ENCODE measurements around the gene MYO5C.
"Not testable (repeated sequence)": the region's sequence is repeated elsewhere in the genome, so short reads cannot be mapped to it uniquely, and the experiment has no call there.

Gene MYO5C

GRCh38 chr15:52179278-52180195, 116.1 kb downstream of the MYO5C start:
- peak; percentile 77 to 82 (median 80) for DNase-seq (ENCODE audit: low read depth in 3 of 3)

GRCh38 chr15:52178765-52179164, 116.8 kb downstream of the MYO5C start:
- no peak for DNase-seq (ENCODE audit: low read depth in 3 of 3)

DNA sequence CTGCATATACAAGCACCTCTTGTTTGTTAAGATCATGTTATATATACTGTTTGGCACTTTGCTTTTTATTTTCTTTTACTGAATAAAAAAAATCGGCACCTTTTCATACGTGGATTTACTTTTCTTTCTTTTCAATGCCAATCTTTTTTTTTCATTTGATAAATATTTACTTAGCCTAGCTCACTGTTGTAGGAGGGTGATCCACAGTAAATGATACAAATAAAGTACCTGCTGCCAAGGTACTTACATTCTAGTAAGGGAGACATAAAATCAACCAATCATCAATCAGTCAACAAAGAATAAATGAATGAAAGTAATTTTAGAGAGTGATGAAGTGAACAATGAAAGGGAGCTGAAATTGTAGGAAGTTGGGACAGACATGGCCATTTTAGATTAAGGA, 122.7 kb downstream of the MYO5C start:
- no peak for DNase-seq (ENCODE audit: low read depth in 3 of 3)

- no peak for DNase-seq (ENCODE audit: low read depth in 3 of 3)
Observed at GRCh38 chr15:52171807-52172206, 123.8 kb downstream of the MYO5C start.

- no peak for DNase-seq (ENCODE audit: low read depth in 3 of 3)
Observed at GRCh38 chr15:52171386-52171785, 124.2 kb downstream of the MYO5C start.

- not testable (repeated sequence) for DNase-seq (ENCODE audit: low read depth in 3 of 3)
Observed at GRCh38 chr15:52170199-52170598, 125.4 kb downstream of the MYO5C start.

DNA sequence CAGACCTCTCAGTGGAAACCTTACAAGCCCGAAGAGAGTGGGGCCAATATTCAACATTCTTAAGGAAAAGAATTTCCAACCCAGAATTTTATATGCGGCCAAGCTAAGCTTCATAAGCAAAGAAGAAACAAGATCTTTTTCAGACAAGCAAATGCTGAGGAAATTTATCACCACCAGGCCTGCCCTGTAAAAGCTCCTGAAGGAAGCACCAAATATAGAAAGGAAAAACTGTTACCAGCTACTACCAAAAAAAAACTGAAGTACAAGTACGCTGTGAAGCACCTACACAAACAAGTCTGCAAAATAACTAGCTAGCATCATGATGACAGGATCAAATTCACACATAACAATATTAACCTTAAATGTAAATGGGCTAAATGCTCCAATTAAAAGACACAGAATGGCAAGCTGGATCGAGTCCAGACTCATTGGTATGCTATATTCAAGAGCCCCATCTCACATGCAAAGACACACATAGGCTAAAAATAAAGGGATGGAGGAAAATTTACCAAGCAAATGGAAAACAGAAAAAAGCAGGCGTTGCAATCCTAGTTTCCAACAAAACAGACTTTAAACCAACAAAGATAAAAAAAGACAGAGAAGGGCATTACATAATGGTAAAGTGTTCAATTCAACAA, 130.0 kb downstream of the MYO5C start:
- DNase-seq (ENCODE audit: low read depth in 3 of 3): not testable (repeated sequence)

DNA sequence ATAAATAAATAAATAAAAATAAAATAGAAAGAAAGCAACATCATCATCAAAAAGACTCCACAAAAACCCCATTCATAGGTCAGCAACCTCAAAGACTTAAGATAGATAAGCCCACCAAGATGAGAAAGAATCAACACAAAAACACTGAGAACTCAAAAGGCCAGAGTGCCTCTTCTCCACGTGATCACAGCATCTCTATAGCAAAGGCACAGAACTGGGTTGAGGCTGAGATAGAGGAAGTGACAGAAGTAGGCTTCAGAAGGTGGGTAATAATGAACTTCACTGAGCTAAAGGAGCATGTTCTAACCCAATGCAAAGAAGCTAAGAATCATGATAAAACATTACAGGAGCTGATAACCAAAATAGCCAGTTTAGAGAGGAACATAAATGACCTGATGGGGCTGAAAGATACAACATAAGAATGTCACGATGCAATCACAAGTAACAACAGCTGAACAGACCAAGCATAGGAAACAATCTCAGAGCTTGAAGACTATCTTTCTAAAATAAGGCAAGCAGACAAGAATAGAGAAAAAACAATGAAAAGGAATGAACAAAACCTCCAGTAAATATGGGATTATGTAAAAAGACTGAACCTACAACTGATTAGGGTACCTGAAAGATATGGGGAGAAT, 130.9 kb downstream of the MYO5C start:
- no peak for DNase-seq (ENCODE audit: low read depth in 3 of 3)

GRCh38 chr15:52163321-52164190, 132.0 kb downstream of the MYO5C start:
- no peak for DNase-seq (ENCODE audit: low read depth in 3 of 3)

- DNase-seq (ENCODE audit: low read depth in 3 of 3): no peak
Observed at GRCh38 chr15:52162876-52163275, 132.7 kb downstream of the MYO5C start.

GRCh38 chr15:52162260-52162659, 133.3 kb downstream of the MYO5C start:
- DNase-seq (ENCODE audit: low read depth in 3 of 3): no peak

DNA sequence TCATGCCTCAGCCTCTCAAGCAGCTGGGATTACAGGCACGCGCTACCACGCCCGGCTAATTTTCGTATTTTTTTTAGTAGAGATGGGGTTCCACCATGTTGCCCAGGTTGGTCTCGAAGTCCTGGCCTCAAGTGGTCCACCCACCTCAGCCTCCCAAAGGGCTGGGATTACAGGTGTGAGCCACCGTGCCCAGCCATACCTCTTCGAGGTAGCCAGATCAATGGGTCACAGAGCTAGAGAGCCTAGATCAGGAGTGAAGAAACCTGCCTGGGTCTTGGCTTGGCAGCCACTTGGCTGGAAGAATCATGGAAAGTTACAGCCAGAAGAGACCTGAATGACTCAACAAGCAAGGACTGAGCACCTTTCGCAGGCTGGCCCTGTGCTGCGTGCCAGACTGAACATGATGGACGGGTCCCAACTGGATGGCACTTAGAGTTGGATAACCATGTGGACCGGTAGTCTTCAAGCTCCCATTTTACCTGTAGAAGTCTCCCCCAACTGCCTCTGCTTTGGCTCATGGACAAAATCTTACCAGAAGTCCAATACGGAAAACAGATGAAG, 134.1 kb downstream of the MYO5C start:
- no peak for DNase-seq (ENCODE audit: low read depth in 3 of 3)

GRCh38 chr15:52159645-52160044, 136.0 kb downstream of the MYO5C start:
- no peak for DNase-seq (ENCODE audit: low read depth in 3 of 3)

DNA sequence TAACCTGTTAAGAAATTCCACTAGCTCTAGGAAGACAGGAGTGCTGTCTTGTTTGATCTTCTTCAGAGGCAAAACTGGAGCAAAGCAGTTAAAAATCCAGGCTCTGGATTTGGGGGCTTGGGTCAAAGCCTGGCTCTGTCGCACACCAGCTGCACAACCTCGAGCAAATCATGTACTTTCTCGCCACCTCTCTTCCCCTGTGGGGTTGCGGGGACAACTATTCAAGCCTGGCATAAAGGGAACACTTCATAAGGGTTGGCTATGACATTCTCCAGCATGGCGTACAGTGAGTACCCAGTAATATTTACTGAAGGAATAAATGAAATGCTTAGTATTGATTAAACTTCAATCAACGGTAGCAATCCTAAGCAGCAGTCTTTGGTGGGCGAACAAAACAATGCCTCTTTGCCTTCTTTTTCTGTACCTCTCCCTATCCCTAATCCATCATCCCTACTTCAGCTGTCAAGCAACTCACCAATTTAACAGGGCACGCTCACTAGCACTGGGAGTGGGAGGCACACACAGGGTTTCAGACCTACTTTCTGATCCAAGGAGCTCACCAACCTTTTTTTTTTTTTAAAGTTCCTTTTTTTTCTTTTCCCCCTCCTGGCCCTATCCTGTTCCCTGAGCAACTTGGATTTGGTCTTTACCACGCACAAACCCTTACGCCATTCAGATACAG, 137.4 kb downstream of the MYO5C start:
- DNase-seq (ENCODE audit: low read depth in 3 of 3): no peak

DNA sequence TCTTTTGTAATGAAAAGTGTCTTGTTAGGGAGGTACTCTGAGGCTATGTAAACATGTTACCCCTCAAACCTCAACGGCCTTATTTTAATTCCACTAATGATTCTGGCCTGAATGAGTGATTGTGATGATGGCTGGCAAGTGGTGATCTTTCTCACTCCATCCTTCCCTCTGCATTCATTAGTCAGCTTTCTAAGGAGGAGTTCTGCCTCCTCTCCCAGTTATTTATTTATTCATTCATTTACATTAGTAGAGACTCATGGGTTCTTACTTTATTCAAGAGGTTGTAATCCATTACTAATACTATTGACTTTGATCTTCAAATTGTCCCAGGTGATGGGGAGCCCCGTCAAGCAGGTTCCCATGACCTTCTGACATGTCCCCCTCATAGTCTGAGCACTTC, 139.7 kb downstream of the MYO5C start:
- DNase-seq (ENCODE audit: low read depth in 3 of 3): no peak

- no peak for DNase-seq (ENCODE audit: low read depth in 3 of 3)
Observed at GRCh38 chr15:52154896-52155865, 140.4 kb downstream of the MYO5C start.

DNA sequence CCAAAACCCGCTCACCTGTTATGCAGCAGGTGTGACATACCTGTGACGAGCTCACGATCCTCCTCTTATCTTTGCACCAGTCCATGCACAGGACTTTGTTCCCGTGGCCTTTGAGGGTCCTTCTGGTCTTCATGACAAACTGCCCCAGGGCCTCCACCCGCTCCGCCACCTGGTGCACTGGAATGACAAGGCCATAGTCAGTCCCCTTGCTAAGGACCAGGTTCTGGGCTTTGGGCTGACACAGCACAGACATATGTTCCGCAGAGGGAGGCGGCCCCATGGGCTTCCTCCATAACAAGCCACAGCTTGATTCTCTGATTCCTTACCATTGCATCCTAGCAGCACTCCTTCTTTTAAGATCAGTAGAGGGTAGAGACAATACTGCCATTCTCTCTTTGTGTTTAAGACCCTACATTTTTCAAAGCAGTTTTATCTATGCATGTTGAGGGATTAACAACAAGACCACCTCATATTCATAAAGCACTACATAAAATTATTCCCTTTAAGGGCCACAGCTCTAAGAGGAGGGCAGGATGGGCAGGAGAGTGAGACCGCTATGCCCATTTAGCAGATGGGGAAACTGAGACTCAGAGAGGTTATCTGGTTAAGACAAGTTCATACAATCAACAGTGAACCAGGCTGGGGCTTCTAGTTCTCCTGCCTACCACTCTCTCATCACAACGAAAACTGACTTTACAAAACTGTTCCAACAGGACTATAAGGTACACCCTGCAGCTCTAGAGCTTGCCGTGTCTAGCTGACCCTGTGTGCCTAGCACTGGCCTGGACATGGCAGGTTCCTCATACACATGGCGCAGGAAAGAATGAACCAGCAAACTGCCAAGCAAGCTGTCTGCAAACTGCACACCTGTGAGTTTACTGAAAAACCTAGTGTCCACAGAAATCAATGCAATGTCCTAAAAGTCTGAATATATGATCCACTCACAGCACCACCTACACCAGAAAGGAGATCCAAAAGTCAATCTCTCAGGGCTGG, 141.4 kb downstream of the MYO5C start:
- DNase-seq (ENCODE audit: low read depth in 3 of 3): no peak

DNA sequence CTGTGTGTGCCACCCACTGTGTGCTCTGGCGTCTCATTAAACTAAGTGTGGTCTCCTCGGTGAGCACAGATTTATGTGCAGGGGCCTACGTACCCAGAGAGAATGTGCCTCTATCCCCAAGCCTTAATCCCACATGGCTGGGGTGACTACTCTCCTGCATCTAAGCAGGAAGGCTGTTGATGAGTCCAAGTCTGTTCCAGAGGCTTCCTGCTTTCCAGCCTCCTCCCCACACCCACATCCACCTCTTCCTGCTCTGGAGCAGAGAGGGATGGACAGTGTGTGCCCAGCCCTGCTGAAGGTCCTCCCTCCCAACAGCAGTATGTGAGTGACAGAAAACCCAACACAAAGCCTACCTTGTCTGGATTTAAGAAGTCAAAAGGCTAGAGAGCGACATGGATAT, 144.3 kb downstream of the MYO5C start:
- DNase-seq (ENCODE audit: low read depth in 3 of 3): no peak

Measured in stimulated activated CD4-positive, alpha-beta T cell treated with anti-CD3 and anti-CD28 coated beads, TNF-alpha, amount 100 ng/mL, for 4 hours (primary cell).